GM06990 (cell line): Measurements from ENCODE around the gene GPHN.

Source experiments
- DNase-seq: peaks from one replicate; pipeline ENCODE4 v3.0.0-alpha.2; 2011; ENCODE audit not compliant: insufficient read length; ENCODE audit errors: extremely low read depth
- H3K27me3 ChIP-seq: replicated peaks from 2 replicates; pipeline ENCODE4 v1.6.0; 2011; ENCODE audit warnings: low read length; ENCODE audit not compliant: control insufficient read depth, insufficient read depth
- H3K36me3 ChIP-seq: 2 replicates; pipeline ENCODE4 v1.5.1; 2011; ENCODE audit warnings: low read length; ENCODE audit not compliant: control insufficient read depth, insufficient read depth
- H3K4me3 ChIP-seq: replicated peaks from 2 replicates; pipeline ENCODE4 v1.5.1; 2011; ENCODE audit warnings: low read depth, mild to moderate bottlenecking, control low read depth, low read length
- TF ChIP-seq, protein P1 (sequence below): IDR thresholded peaks from 2 replicates; pipeline ENCODE4 v1.5.1; 2011; ENCODE audit warnings: low read length, control low read depth, mild to moderate bottlenecking, inconsistent platforms; ENCODE audit not compliant: insufficient read depth, poor library complexity, severe bottlenecking

Gene GPHN

GRCh38 chr14:67127174-67127573 lies 619.2 kb downstream of the GPHN start:
- no peaks in the 10 kb centered on the region; the same call in 1 of the 2 replicates for H3K36me3 ChIP-seq
- no peak for DNase-seq
- no peak overlapping the region for H3K4me3 ChIP-seq
- no peaks in the 10 kb centered on the region for H3K27me3 ChIP-seq
- TF ChIP-seq, protein P1, sequence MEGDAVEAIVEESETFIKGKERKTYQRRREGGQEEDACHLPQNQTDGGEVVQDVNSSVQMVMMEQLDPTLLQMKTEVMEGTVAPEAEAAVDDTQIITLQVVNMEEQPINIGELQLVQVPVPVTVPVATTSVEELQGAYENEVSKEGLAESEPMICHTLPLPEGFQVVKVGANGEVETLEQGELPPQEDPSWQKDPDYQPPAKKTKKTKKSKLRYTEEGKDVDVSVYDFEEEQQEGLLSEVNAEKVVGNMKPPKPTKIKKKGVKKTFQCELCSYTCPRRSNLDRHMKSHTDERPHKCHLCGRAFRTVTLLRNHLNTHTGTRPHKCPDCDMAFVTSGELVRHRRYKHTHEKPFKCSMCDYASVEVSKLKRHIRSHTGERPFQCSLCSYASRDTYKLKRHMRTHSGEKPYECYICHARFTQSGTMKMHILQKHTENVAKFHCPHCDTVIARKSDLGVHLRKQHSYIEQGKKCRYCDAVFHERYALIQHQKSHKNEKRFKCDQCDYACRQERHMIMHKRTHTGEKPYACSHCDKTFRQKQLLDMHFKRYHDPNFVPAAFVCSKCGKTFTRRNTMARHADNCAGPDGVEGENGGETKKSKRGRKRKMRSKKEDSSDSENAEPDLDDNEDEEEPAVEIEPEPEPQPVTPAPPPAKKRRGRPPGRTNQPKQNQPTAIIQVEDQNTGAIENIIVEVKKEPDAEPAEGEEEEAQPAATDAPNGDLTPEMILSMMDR, result no peak

- H3K4me3 ChIP-seq, result no peak overlapping the region
- no peak for DNase-seq
- TF ChIP-seq, protein P1, result no peak
- no peaks in the 10 kb centered on the region for H3K27me3 ChIP-seq
- no peaks in the 10 kb centered on the region; the same call in 1 of the 2 replicates for H3K36me3 ChIP-seq
Observed at GRCh38 chr14:67129768-67130167, 621.8 kb downstream of the GPHN start.

DNA sequence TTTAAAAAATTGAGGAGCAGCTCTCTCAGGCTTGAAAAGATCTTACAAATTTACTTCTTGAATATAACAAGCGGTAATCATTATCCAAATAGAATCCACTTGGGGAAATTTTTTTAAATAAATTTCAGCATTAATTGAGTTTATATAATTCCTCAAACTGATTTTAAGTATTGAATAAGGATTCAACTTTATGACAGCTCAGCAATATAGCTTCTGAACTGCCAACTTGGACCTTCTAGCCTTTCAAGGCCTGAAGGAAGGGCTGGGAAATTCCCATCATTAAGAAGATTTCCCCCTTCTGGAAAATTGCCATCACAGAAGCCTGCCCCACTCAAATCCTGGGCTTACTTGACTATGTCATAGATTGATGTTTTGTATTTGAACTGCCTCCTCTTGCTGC lies 623.7 kb downstream of the GPHN start:
- DNase-seq, result no peak
- H3K4me3 ChIP-seq, result no peak overlapping the region
- no peaks in the 10 kb centered on the region for H3K27me3 ChIP-seq
- TF ChIP-seq, protein P1, result no peak
- H3K36me3 ChIP-seq, result no peaks in the 10 kb centered on the region

DNA sequence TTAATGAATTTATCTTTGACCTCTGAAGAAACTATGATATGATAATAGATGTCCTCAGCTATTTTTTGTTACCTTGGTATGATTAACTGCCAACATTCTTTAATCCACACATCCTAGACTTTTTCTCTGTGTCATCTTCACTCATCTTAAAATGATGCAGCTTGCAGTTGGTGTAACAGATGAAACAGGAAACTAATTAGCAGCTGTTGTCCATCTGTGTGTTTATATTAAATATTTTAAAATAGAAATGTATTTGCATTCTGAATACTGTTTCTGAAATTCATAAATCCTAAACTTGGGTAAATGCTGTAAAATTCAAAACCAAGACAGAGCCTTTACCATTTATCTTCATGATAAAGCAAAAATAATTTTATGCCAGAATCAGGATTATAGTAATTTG lies 625.2 kb downstream of the GPHN start:
- TF ChIP-seq, protein P1, result no peak
- Histone ChIP-seq H3K27me3 (no peaks in the 10 kb centered on the region), H3K4me3 (no peak overlapping the region), H3K36me3 (no peaks in the 10 kb centered on the region)
- DNase-seq, result no peak

GRCh38 chr14:67133595-67134441 lies 625.9 kb downstream of the GPHN start:
- Histone ChIP-seq H3K27me3 (no peaks in the 10 kb centered on the region), H3K36me3 (no peaks in the 10 kb centered on the region), H3K4me3 (no peak overlapping the region)
- TF ChIP-seq, protein P1, result no peak
- no peak for DNase-seq
